SKM-1 (cell line): Measurements from ENCODE around the gene MB.

ENCODE experiments used
- DNase-seq: peaks from one replicate; lab custom pipeline; 2025; ENCODE audit not compliant: unreplicated experiment; lab: John Stamatoyannopoulos, UW

The MB gene

DNA sequence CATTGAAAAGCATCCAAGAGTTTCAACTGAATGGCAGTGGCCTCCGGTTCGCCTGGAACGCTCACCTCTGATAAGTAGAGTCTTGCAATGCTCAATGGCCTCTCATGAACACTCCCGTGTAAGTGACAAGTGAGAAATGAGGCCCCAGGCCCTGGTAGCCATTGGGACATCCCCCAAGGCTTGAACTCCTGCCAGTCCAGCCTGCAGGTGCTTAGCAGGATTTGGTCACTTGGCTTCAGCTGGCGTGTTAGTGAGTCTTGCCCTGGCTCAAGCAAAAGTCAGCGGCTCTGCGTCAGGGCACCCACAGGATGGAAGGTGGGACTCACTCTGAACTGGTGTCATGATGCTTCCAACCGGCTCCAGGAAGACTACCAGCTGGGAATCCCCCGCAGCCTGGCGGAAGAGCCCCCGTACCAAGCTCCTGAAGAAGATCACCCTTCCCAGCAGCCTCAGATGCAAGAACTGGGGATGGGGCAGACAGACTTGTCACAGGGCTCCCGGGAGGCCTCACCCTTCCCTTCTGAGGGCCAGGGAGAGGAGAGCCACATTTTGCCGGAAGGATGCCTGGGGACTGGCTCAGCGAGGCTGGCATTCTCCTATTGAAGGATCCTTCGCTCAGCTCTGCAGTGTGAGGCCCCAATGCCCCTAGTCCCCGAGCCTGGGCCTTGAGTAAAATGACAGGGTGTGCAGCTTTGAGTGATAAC, 19.3 kb downstream of the MB start:
- DNase-seq: no peak

DNA sequence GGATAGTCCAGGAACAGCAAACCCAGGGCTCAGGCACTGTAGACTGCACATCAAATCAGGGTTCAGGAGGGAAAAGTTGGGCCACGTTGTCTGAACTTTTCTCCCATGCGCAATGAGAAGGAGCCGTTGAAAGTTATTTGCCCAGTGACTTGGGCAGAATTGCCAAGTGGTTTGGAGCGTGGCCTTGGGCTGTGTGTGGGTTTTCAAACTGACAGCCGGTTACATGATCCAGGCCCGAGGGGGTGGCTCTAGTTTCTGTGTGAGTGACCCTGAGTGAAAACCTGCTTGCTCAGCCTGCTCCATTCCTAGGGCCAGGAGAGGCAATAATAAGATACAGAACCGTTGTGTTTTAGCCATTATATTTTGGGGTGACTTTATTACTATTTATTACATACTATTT, 20.3 kb downstream of the MB start:
- no peak for DNase-seq

DNA sequence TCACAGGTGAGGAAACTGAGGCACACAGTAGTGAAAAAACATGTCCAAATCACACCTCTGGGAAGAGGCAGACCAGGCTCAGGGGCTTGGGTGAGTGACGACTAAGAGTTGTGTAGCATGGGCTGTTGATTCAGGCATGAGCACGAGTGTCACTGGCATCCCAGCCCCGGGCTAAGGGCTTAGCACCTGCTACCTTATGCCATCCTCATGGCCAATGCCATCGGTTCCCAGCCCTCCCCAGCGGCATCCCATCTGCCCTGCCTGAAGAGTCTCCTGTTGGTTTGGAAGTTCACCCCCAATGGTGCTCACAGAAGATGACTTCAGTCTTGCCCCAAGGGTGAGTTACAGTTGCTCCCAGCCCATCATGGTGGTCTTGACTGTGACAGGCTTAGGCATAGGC, 22.4 kb downstream of the MB start:
- DNase-seq: no peak

DNA sequence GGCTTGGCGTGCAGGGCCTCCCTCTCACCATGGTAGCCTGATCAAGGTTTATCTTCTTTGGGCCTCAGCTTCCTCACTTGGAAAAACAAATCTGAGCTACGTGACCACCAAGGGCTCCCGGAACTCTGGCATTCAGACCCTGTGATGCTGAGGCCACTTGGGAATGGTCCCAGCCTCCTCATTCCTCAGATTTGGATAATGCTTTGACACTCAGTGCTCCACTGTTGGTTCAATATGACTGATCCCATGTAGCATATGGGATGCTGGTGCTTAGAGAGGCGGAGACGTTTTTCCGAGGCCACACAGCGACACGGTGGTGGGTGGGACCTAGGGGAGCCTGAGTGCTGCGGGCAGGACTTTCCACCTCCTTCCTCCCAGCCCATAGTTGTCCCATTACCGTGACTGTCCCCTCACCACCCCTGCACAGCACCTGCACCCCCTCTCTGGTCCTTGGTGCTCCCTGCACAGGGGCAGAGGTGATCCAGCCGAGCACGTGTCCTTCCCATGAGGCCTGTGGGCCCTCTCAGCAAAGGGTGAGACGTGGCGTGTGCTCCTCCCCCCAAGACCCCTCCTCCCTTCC, 23.1 kb downstream of the MB start:
- DNase-seq: no peak

DNA sequence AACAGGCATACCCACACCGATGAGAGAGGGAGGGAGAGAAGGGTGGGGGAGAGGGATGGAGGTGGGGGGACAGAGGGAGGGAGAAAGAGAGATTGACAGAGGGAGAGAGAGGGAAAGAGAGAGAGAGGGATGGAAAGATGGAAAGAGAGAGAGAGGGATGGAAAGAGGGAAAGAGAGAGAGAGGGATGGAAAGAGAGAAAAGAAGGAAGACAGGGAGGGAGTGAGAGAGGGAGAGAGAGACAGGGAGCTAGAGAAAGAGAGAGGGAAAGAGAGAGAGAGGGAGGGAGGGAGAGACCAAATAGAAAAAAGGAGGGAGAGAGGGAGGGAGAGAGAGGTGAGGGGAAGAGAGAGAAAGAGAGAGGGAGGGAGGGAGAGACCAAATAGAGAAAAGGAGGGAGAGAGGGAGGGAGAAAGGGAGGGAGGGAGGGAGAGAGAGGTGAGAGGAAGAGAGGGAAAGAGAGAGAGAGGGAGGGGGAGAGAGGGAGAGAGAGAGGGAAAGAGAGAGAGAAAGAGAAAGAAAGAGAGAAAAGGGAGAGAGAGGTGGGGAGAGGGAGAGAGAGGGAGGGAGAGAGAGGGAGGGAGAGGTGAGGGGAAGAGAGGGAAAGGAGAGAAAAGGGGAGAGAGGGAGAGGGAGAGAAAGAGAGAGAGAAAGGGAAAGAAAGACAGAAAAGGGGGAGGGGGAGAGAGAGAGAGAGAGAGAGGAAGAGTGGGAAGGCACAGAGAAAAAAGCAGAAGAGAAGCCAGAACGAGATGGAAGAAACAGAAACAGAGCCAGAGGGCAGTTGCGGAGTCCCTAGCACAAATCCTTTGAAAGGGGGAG, 23.8 kb downstream of the MB start:
- DNase-seq: no peak

DNA sequence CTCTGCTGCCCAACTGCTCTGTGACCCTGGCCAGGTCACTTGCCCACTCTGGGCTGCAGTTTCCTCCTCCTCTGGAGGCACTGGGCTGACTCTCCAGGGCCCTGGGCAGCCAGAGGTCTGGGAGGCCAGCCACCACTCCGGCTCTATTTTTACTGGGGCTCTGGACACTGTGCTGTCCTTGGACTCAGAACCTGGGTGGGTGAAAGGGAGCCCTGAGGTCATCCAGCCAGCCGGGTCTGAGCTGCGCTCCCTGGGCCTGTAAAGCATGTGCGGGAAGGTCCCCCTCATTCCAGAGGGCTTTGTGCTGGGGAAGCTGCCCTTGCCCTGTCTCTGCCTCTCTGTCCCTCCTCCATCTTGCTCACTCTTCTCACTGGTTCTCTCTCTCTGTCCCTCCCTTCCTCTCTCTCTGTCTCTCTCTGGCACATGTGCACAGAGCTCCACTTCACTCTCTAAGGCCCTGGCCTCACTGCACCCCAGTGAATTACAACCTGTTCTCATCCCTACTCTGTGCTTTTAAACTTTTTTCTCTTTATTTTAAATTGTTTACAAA, 24.6 kb downstream of the MB start:
- no peak for DNase-seq

DNA sequence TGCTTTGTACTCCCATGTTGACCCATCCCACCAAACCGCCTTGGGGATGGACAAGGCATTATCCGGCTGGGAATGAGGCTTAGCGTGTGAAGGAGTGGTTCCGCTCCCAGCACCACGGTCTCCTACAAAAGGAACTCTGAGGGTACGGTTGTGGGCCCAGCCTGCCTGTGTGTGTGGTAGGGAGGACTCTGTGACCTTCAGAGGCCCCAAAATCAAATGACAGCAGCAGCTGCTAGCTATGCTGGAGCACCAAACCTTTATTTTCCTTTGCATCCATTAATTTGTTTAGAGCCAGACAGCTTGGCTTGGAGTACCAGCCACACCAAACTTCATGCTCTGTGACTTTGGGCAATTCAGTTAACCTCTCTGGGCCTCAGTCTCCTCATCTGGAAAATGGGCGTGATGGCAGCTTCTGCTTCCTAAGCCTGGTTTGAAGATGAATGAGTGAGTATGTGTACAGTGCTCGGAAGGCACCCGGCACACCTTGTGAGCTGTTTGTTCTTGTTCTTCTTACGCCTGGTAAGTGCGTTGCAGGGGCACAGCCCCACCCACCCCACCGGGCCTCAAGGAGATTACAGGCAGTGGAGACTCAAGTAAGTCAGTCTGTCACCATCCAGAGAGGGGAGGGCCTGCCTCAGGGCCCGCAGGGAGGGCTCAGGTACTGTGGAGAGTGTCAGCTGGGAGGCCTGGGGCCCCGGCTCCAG, 25.3 kb downstream of the MB start:
- no peak for DNase-seq

DNA sequence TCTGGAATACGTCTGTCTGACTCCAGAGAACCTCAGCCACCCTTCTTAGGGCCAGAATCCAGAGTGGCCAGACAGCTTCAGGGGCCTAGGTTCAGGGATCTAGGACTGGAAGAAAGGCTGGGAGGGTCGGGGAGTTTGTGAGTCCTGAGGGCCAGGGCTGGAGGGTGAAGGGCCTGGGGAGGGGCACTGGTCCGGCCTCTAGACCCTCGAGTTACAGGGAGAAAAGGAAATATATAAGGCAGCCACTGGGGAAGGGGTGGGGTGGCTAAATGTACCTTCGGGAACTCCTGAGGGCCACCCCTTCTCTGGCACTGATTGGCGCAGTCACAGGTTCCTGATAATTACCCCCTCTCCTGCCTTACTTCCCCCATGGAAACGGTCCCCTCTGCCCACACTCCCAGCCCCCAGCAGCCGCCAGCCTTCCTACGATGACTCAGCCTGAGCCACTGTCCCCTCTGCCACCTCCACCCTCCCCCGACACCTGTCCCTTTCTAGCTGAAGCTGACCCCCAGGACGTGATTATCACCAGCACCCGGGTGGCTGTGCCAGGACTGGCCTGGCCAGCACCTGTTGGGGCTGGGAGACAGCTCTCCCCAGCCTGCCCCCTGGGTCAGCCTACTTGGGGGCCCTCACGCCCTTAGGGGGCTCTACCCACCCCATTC, 26.4 kb downstream of the MB start:
- no peak for DNase-seq

DNA sequence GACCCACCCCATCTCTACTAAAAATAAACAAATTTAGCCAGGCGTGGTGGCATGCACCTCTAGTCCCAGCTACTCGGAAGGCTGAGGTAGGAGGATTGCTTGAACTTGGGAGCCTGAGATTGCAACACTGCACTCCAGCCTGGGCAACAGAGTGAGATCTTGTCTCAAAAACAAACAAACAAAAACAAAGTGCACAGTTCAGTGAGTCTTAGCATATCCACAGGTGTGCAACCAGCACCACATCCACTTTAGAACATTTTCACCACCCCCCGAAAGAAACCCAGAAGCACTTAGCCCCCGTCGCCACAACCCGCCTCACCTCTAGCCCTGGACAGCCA, 27.4 kb downstream of the MB start:
- DNase-seq: no peak

DNA sequence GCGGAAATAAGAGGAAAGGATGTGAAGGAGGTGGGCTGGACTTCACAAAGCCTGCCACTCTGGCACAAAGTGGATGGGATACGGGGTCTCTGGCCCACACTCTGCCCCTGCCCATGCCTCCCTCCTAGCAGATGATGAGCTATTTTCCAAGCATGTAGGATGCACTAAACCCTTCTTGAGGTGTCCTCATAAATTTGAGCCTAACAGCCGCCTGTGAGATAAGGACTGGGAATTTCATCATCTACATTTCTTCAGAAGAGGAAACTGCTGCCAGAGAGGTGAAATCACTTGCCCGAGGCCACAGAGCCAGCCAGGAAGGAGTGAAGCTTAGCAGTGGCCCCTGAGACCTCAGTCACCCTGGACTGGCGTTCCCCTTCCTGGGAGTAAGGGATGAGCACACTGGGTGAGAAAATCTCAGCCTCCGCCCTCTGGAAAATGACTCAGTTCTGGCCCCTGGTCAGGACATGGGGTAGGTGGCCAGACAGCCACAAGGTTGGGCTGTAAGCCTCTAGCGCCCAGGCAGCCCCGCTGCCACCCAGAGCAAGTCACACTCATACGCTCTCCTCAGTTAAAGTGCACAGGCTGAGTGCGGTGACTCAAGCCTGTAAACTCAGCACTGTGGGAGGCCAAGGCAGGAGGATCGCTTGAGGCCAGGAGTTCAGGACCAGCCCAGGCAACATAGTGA, 27.9 kb downstream of the MB start:
- DNase-seq: peak; percentile 86

DNA sequence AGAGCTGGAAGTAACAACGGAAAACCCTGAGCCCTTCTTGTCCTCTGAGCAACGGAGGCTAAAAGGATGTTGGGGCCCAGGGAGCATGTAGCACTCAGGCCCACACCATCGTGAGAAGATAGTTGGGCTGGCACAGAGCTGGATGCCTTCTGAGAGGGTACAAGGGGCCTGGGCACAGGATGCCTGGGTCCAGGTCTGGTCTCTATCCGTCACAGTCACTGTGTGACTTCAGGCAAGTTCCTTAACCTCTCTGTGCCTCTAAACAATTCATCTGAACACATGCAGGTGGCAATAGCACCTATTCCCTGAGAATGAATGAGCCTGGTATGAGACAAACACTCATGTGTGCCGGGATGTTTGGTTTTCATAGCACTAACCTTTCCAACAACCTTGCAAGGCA, 29.2 kb downstream of the MB start:
- no peak for DNase-seq

DNA sequence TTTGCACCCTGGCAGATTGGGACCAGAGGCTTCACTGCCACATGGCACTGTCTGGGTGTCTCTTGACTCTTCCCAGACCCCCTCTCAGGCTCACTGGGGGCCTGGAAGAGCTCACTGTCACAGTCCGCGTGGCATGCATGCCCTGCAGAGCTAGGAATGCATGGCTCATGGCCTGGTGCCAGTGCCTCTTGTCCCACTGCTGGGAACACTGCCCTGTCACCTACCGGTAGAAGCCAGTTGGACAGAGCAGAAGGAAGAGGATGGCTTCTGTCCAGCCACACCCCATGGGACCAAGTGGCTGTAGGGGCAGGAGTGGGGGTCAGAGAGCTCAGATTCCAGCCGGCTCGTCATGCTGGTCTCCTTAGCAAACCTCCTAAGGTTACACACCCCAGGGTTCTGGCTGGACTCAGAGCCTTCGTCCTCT, 29.7 kb downstream of the MB start:
- no peak for DNase-seq

DNA sequence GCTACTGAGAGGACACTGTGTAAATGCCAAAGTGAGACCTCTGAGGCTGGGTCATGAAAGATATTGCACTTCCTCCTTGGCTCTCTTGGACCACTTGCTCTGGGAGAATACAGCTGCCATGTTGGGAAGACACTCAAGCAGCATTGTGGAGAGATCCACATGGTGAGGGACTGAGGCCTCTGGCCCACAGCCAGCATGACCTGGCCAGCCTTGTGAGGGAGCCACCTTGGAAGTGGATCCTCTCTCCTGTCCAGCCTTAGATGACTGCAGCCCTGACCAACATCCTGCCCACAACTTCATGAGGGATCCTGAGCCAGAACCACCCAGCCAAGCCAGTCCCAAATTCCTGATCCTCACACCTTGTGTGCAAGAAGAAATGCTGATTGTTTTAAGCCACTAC, 30.4 kb downstream of the MB start:
- DNase-seq: no peak

DNA sequence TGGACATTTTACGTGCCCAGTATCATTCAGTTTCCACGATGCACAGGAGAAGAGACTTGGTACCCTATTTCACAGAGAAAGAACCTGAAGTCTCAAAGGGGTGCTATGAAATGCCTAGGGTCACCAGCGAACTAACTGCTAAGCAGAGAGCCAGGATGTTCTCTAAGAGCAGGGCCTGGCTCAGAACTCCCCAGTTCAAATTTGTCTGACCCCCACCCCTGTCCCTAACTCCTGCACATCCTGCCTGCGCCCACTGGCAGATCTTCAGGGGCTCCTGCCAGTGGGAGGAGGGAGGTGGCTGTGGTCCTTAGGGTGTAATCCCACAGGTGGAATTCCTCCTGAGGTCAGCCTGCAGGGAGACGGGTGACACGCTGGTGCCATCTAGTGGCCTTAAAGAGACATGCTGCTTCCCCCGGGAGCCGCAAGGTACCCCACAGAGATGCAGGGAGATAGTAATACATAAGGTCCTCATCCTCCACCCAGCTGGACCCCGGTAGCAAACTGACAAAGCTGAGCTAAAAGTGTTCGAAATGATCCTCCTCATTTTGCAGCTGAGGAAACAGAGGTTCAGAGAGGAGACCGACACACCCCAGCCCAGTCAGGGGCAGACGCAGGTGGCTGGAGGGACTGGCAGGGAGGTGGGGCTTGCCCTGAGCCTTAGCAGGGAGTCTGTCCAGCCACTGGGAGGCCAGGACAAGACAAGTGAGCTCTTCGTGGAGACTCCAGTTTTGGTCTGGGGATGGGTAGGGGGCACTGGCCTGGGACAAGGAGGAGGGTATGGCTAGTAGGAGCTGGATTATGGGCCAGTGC, 34.1 kb downstream of the MB start:
- peak; percentile 39 for DNase-seq

DNA sequence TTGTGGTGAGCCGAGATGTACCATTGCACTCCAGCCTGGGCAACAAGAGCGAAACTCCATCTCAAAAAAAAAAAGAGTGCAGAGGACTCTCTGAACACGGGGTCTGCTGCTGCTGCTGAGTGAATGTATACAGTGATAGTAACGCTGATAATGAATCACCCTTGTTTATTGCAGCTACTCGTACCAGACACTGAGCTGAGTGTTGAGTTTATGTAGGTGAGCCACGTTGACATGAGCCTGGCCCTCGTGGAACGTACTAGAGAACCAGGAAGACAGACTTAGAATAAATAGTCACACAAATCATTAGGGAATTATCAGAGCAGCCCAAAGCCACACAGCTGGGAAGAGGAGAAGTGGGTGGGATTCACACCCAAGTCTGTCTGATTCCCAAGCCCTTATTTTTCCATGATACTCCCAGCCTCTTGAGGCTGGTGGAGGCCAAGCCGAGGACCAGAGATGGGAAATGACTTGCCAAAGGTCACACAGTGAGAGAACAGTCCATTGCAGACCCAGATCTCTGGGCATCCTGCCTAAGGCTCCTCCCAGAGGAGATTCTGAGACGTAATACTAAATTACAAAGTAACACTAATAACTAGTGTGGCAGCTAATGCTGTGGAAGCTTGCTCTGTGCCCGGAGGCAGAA, 34.8 kb downstream of the MB start:
- no peak for DNase-seq

DNA sequence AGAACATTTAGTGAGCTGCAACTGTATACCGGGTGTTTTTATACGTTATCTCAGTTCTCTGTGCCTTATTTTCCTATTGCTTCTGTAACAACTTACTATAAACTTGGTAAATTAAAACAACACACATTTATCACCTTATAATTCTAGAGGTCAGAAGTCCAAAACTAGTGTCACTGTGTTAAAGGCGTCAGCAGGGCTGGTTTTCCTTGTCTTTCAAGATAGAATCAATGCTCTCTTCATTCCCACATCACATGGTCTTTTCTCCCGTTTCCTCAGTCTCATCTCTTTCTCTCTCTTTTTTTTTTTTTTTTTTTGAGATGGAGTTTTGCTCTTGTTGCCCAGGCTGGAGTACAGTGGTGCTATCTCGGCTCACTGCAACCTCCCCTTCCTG, 36.1 kb downstream of the MB start:
- no peak for DNase-seq

DNA sequence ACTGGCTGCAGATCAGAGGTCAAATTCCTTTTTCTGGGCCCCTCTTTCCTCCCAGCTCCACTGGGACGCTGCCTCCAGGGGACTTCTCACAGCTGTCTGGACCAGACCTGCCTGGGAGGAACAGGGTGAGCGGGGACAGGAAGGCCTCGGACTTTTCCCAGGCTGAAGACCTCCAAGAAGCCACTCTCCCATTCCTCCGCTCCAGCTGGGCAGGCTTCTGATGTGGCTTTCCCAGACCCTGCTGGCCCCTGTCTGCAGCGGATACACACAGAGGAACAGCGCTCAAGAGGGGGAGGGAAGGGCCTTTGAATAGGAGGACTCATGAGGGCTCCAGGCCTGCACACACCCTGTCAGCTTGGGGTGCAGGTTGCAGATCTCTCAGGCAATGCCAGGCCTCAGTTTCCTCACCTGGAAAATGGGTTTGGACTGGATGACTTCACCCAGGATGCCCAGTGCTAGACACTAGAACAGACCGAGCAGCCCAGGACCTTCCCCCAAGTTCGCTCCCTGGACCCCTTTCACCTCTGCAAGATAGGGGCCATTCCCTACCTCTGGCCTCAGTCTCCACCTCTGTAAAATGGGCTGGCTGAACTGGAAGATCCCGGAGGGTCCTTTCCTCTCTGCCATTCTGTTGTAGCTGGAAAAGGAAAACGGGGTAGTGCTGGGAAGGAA, 36.6 kb downstream of the MB start:
- no peak for DNase-seq

DNA sequence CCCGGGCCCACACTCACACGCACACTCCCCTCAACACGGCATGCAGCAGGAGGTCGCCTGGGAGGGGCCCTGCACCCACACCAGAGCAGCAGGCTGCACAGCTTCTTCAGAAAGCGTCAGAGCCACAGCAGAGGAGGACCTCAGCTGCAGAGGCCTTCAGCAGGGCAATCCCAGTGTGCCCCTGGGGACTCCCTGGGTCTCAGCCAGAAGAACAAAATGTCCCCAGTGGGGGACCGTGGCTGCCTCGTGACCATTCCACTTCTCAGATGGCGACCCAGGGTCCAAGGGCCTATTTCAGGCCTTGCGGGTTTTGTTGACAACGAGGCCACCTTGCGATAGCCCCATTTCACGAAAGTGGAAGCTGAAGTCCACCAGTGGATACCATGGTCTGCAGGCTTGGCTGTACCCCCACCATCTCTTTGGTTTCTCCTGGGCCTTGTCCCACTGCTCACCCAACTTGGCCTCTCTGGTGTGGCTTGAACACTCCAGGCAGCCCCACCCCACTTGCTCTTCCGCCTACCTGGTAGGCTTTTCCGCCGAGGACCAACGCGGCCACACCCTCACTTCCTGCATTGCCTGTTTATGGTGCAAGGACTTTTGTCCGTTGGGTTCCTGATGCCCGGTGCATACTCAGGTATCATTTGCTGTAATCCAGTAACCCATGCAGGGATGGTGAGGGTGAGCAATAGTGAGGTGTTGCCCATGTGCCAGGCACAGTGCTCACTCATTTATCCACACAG, 38.1 kb downstream of the MB start:
- DNase-seq: no peak
